Bladder microvascular endothelial cell (primary cell): ENCODE data around the gene ZNF605. TPM values are rescaled to one million over a fixed set of nuclear protein-coding genes. Genes with fewer than 3 reads are reported as not detected.

Experiments
- total RNA-seq: library from RNA; depleted of rRNA; stranded (reverse); fragments of >200 nt; gene quantifications from 2 replicates; pipeline ENCODE4 v1.2.3, GENCODE V29; 2014

ZNF605 gene
- 3.2 and 10.3 TPM in 2 replicates for total RNA-seq

DNA sequence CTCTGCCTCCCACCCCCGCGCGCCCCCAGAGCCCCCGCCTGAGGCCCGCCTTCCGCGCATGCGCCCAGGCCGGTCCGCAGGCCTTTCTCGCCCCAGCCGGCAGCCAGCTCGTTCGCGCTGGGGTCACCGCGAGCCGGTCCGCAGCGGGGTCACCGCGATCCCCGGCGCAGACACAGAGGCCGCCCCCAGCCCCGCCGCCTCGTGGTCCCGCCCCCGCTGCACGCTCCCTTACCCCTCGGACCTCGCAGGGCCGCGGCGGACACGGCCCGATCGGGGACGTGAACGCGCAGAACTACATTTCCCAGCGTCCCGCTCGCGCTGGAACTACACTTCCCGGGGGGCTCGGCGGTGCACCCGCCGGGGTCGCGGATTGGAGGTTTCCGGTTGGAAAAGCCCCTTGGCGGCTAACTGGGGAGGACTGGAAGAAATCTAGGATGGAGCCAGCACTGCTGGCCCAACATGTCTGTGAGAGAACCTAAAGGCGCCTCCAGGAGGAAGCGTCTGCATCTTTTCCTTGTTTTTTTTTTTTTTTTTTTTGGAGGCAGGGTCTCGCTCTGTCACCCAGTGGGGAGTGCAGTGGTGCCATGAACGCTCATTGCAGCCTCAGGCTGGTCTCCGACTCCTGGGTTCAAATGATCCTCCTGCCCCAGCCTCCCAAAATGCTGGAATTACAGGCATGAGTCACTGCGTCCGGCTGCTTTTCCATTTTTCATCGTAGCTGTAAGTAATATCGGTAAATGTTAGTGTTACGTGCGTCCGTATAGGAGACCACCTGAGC, at the start of gene ZNF605:
Gene ZNF605, minus strand, starts transcription at position 296 of the 778 bp plus-strand sequence. CDS start 10,671 bp downstream, outside the sequence.

DNA sequence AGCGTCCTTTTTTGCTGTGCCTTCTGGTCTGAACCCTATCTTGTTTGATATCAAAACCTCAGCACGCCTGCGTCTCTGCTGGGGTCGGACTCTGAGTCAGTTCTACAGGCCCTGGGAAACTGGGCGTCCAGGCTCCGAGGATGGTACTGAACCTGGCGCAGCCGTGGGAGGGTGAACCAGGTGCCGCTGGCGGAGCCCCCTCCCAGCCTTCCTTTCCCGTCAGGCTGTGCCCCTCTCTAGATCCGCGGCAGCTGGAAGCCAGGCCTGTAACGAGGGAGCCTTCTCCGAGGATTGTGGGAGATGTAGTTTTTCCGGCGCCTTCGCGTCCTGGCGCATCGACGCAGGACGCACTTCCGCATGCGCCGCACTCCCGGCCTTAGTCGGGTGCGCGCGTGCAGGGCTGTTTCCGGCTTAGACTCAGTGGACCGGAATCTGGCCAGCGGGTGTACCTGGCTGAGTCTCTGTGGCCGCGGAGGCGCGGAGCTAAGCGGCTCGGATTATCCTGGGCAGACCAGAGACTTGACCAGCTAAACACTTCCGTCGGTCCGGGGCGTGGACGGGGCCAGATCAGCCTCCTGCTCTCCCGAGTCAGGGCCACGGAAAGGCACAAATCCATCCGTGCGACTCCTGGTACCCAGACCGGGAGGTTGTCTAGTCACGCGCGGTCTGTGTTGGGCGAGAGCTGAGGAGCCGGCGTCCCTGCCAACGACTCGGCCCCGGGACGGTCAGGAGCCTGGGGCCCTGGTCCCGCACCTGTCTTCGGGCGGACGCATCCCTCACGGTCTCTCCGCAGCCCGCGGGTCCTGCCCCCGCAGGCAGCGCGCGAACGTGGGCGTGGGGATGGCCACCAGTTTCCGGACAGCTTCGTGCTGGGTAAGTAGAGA, 30.1 kb upstream of the ZNF605 start, which contains the start of gene ZNF26:
Gene ZNF26, plus strand, starts transcription at position 367 of the 884 bp plus-strand sequence. Its CDS starts 474 bp downstream, at position 841.

GRCh38 chr12:132887513-132888351, 68.4 kb downstream of the ZNF605 start, which contains the start of gene CHFR:
Gene CHFR, minus strand, starts transcription at chr12:132887605. Its CDS starts 277 bp downstream, at chr12:132887328.

Other genes with a start within 250 kb of the ZNF605 start
- gene PGAM5, start 245.5 kb downstream of the ZNF605 start, total RNA-seq: 36.8 and 44.1 TPM in 2 replicates
- 39.5 and 128 TPM in 2 replicates for gene ANKLE2, start 194.5 kb downstream of the ZNF605 start, total RNA-seq
- 52.6 and 138 TPM in 2 replicates for gene GOLGA3, start 127.4 kb downstream of the ZNF605 start, total RNA-seq
- 35.3 and 55.0 TPM in 2 replicates for gene CHFR, start 68.7 kb downstream of the ZNF605 start, total RNA-seq
- 8.4 and 9.9 TPM in 2 replicates for gene ZNF26, start 30.1 kb upstream of the ZNF605 start, total RNA-seq
- gene ZNF84, start 81.2 kb upstream of the ZNF605 start, total RNA-seq: 11.7 and 38.3 TPM in 2 replicates
- 27.0 and 47.5 TPM in 2 replicates for gene ZNF140, start 124.6 kb upstream of the ZNF605 start, total RNA-seq
- gene ZNF891, start 174.0 kb upstream of the ZNF605 start, total RNA-seq: 0.32 and 1.3 TPM in 2 replicates
- gene ZNF10, start 174.3 kb upstream of the ZNF605 start, total RNA-seq: 3.4 and 9.0 TPM in 2 replicates
- gene ZNF268, start 225.2 kb upstream of the ZNF605 start, total RNA-seq: 16.0 and 29.3 TPM in 2 replicates